GM12891 (cell line): ENCODE measurements around the gene PIP4K2A.
A peak's percentile ranks its signal among the peaks of the same experiment; 100 is the strongest.

Experiments used
- DNase-seq: peaks from one replicate; pipeline ENCODE4 v3.0.0; 2011; ENCODE audit warnings: low spot score; ENCODE audit not compliant: insufficient read length
- FAIRE-seq: peaks from 2 replicates; lab custom pipeline; 2011; peaks lifted over from hg19 to GRCh38; lab: Jason Lieb, UNC
- PAX5 ChIP-seq: IDR thresholded peaks from 2 replicates; pipeline ENCODE4 v1.6.1; 2011; ENCODE audit warnings: low read length, moderate library complexity, mild to moderate bottlenecking; ENCODE audit not compliant: insufficient read depth, severe bottlenecking
- POLR2A ChIP-seq: IDR thresholded peaks from 2 replicates; pipeline ENCODE4 v1.6.1; 2011; ENCODE audit warnings: low read depth, low read length, control low read depth
- POLR2AphosphoS5 ChIP-seq: IDR thresholded peaks from 2 replicates; pipeline ENCODE4 v1.6.1; 2011; ENCODE audit warnings: low read depth, low read length, control low read depth
- POU2F2 ChIP-seq: IDR thresholded peaks from 2 replicates; pipeline ENCODE4 v1.6.1; 2011; ENCODE audit warnings: low read depth, mild to moderate bottlenecking, control low read depth, low read length, moderate library complexity
- SPI1 ChIP-seq: IDR thresholded peaks from 2 replicates; pipeline ENCODE4 v1.6.1; 2011; ENCODE audit warnings: low read depth, low read length, control low read depth
- TAF1 ChIP-seq: IDR thresholded peaks from 2 replicates; pipeline ENCODE4 v1.6.1; 2011; ENCODE audit warnings: low read depth, low read length, control low read depth

Gene PIP4K2A

DNA sequence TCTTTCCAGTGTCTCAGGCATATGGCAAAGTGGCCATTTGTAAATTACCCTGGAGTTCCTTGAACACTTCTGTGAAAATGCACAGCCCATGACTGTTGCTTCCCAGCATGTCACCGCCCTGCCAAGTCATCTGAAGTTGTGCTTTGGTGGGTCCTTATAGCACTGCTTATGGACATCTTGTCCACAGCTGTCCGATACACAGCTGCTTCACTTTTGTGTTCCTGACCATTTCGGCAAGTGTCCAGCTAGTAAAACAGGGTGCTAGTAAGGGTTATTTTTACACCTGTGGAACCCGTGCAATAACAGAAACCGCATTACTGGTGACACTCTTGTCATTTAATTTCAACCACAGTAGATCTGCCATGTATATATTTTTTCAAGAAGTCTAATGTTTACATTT, 29.7 kb downstream of the PIP4K2A start:
- DNase-seq, result no peak
- FAIRE-seq, result no peak
- no peak for TF ChIP-seq POLR2AphosphoS5
- TF ChIP-seq POU2F2, result no peak
- TF ChIP-seq PAX5, result no peak
- TF ChIP-seq POLR2A, result no peak
- no peak for TF ChIP-seq TAF1
- no peak for TF ChIP-seq SPI1

GRCh38 chr10:22683140-22683389, 31.3 kb downstream of the PIP4K2A start:
- DNase-seq (no peak), FAIRE-seq (no peak)
- TF ChIP-seq POLR2AphosphoS5 (no peak; the same call in 1 of the 2 replicates), POLR2A (peak; percentile 70; the same call in 1 of the 2 replicates), TAF1 (0 out of 2 replicates have a peak, but pooled peaks have one; percentile 5), POU2F2 (peak; percentile 83; the same call in 1 of the 2 replicates)

- peak; percentile 86 for FAIRE-seq
- DNase-seq, result no peak
- TF ChIP-seq POLR2A (no peak), TAF1 (no peak), POLR2AphosphoS5 (no peak), SPI1 (no peak), POU2F2 (peak; percentile 30; the same call in 1 of the 2 replicates)
These were observed 31.9 kb downstream of the PIP4K2A start for GRCh38 chr10:22682237-22683139.

- no peak for DNase-seq
- no peak for FAIRE-seq
- TF ChIP-seq PAX5, result no peak
- TF ChIP-seq SPI1, result no peak
- no peak for TF ChIP-seq TAF1
- TF ChIP-seq POU2F2, result no peak
- no peak for TF ChIP-seq POLR2AphosphoS5
- no peak for TF ChIP-seq POLR2A
These were observed 32.6 kb downstream of the PIP4K2A start for GRCh38 chr10:22681783-22682183.

- no peak for DNase-seq
- no peak for TF ChIP-seq PAX5
- no peak for TF ChIP-seq POLR2AphosphoS5
- no peak for TF ChIP-seq TAF1
- no peak for TF ChIP-seq POLR2A
- no peak for TF ChIP-seq POU2F2
- FAIRE-seq, result no peak
These were observed 33.1 kb downstream of the PIP4K2A start for GRCh38 chr10:22681301-22681700.

DNA sequence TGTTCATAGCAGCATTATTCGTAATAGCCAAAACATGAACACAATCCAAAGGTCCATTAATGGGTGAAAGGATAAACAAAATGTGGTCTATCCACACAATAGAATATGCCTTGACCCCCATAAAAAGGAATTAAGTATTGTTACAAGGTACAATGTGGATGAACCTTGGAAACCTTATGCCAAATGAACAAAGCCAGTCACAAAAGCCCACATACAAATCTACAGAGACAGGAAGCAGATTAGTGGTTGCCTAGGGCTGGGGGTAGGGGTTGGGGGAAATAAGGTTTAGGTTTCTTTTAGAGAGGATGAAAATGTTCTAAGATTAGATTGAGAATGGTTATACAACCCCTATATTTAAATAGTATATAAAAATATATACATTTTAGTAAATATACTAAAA, 34.8 kb downstream of the PIP4K2A start:
- DNase-seq (no peak), FAIRE-seq (no peak)
- no peak for TF ChIP-seq TAF1
- no peak for TF ChIP-seq POLR2AphosphoS5
- no peak for TF ChIP-seq SPI1
- TF ChIP-seq POLR2A, result no peak
- TF ChIP-seq PAX5, result no peak
- TF ChIP-seq POU2F2, result no peak

DNA sequence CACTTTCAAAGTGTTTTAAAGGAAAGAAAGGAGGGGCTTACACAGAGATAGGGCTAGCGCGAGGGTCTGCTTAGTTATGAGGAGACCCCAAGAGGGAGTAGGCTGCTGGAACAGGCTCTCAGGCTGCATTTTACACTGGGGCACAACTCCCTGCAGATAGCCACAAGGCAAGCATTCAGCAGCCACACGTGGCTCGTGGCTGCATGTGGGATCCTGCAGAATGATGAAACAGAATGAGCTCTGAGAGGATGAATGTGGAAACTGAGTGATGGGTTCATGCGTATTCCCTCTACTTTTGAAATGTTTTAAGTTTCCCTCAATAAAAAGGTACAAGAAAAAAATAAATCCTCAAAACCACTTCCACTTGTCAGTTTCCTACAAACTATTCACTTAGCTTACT, 37.0 kb downstream of the PIP4K2A start:
- no peak for FAIRE-seq

DNA sequence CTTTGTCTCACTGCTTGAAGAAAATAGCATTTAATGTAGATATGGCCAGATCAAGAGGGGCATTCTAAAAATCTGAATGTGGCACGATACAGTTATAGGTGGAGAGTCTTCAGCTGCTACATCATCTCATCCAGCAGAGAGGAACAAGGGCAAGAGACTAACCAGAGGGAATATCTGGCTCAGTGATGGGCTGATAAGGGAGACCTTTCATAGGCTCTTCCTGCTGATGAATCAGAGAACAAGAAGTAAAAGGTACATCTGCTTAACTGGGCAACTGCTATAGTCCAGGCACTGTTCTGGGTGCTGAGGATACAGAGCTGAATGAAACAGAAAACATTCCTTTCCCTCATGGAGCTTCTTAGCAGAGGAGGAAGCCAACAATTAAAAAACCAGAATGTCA, 37.9 kb downstream of the PIP4K2A start:
- DNase-seq, result no peak
- FAIRE-seq, result no peak
- TF ChIP-seq PAX5 (no peak), POLR2A (no peak), SPI1 (no peak), POLR2AphosphoS5 (no peak), POU2F2 (no peak)

More for the DNA sequence above, 37.0 kb downstream of the PIP4K2A start:
- no peak for TF ChIP-seq POU2F2
- TF ChIP-seq SPI1, result no peak
- no peak for TF ChIP-seq PAX5
- no peak for TF ChIP-seq POLR2AphosphoS5
- TF ChIP-seq TAF1, result no peak
- no peak for TF ChIP-seq POLR2A
- DNase-seq, result no peak

- TF ChIP-seq PAX5 (no peak), POU2F2 (no peak), POLR2A (no peak), POLR2AphosphoS5 (no peak), SPI1 (no peak), TAF1 (no peak)
- no peak for DNase-seq
- no peak for FAIRE-seq
These were observed 39.8 kb downstream of the PIP4K2A start for GRCh38 chr10:22674573-22674930.

DNA sequence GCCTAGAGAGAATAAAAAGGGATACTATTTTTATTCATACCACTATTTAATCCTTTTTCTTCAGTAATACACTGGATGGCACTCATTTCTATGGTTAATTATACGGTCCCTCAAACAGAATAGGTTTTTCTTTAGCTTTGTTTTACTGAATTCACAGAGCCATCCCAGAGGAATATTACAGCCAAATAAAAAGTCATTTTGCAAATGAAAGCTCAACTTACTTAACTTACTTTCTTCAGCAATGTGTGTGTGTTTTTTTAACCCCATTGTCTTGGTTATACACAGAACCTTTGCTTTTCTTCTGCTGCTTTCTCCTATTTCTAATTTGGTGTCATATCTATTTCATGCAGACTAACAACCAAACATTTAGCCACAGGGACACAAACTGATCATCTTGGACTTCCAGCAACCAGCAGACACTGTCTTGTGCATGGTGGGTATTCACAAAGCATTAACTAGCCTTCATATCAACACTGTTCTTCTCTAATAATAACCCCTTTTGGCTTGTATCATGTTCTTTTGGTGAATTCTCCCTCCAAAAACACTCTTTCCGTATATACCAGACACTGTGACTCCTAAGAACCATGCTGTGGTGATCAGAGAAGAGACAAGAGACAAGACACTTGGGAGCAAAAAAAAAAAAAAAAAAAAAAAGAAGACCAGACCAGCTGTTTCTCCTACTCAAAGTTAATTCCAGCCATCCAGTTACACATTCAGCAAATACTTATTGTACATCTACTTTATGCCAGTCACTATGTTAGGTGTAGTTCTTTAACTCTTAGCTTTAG, 40.4 kb downstream of the PIP4K2A start:
- DNase-seq (no peak), FAIRE-seq (no peak)
- TF ChIP-seq POU2F2, result no peak
- TF ChIP-seq PAX5, result no peak
- TF ChIP-seq POLR2A, result no peak
- TF ChIP-seq POLR2AphosphoS5, result no peak
